Measurements from ENCODE around the gene IL1R2. TPM values are rescaled to one million over a fixed set of nuclear protein-coding genes. Genes with fewer than 3 reads are reported as not detected.

Gene IL1R2
- total and polyA plus RNA-seq, 2 of the 13 experiments (the other 11 are each of a cell fraction or from before 2014, with no cell fraction given): 3.6 to 7.3 TPM

DNA sequence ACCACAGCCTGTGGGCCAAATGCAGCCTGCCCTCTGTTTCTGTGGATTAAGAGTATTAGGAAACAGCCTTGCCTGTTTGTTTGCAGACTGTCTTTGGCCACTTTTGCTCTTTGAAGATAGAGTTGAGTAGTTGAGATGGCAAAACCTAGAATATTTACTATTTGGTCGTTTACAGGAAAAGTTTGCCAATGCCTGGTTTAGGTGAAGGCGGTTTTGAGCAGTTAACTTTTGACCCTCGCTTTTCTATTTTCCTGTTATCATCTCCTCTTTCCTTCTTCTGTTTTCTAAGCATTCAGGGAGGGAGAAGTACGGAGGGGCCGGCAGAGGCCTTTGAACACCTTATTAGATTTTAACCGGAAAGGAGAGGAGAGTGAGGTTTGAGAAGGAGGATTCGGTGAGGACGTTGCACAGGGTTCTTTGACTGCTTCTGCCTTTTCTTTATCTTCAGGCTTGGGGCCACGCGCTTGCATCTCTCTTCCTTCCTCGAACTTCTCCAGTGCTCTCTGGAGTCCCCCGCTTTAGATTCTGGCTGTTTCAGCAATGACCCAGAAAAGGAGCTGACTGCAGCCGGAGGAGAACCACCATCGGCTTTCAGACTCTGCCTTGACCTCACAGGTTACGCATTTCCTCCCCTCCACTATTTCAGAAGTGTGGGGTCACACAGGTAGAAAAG, 39.2 kb downstream of the IL1R2 start (continued):
- TF ChIP-seq RCOR2 (CRISPR knock-in tag; IDR thresholded peaks at IDR 0.05) (peak; percentile 95), NFE2L1 (CRISPR knock-in tag; IDR thresholded peaks at IDR 0.05; ENCODE audit: borderline replicate concordance) (no peak), SOX6 (IDR thresholded peaks at IDR 0.05) (no peak), SOX6 (CRISPR knock-in tag; IDR thresholded peaks at IDR 0.05) (peak; percentile 95), NKX3-1 (CRISPR knock-in tag; IDR thresholded peaks at IDR 0.05) (peak; percentile 91; the same call in 1 of the 2 replicates), HOXA9 (CRISPR knock-in tag; IDR thresholded peaks at IDR 0.05; ENCODE audit: borderline replicate concordance) (no peak), TARDBP (CRISPR knock-in tag; IDR thresholded peaks at IDR 0.05) (peak; percentile 95), POGZ (CRISPR knock-in tag; IDR thresholded peaks at IDR 0.05) (peak; percentile 88), ZNF317 (CRISPR knock-in tag; IDR thresholded peaks at IDR 0.05) (peak; percentile 75), NFIC (IDR thresholded peaks at IDR 0.05; ENCODE audit: low read length) (peak; percentile 96), ZNF3 (CRISPR knock-in tag; IDR thresholded peaks at IDR 0.05) (peak; percentile 61), FOXP1 (IDR thresholded peaks at IDR 0.05) (peak; percentile 73), FOXP1 (CRISPR knock-in tag; IDR thresholded peaks at IDR 0.05) (peak; percentile 99), MTF2 (CRISPR knock-in tag; IDR thresholded peaks at IDR 0.05; ENCODE audit: borderline replicate concordance) (no peak), ZNF790 (CRISPR knock-in tag; IDR thresholded peaks at IDR 0.05; ENCODE audit: borderline replicate concordance) (no peak), FOXA1 (IDR thresholded peaks at IDR 0.05) (0 out of 2 replicates have a peak, but pooled peaks have one; percentile 42), FOXA1 (CRISPR knock-in tag; IDR thresholded peaks at IDR 0.05) (peak; percentile 96), U2AF2 (IDR thresholded peaks at IDR 0.05; ENCODE audit: low read depth, low read length) (no peak), ZNF225 (CRISPR knock-in tag; IDR thresholded peaks at IDR 0.05) (no peak), ATF7 (IDR thresholded peaks at IDR 0.05) (no peak), ATF7 (CRISPR knock-in tag; IDR thresholded peaks at IDR 0.05) (peak; percentile 67; the same call in 1 of the 2 replicates), NFRKB (IDR thresholded peaks at IDR 0.05) (no peak), DNMT1 (CRISPR knock-in tag; IDR thresholded peaks at IDR 0.05) (no peak), MTF1 (CRISPR knock-in tag; IDR thresholded peaks at IDR 0.05) (no peak)
- TF ChIP-seq, protein P1, sequence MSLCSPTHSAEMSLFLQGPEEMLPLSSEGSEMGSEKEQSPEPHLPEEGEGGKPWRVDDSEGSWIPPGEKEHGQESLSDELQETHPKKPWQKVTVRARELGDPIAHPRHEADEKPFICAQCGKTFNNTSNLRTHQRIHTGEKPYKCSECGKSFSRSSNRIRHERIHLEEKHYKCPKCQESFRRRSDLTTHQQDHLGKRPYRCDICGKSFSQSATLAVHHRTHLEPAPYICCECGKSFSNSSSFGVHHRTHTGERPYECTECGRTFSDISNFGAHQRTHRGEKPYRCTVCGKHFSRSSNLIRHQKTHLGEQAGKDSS (CRISPR knock-in tag; IDR thresholded peaks at IDR 0.05; ENCODE audit: borderline replicate concordance, low read depth): peak; percentile 66; the same call in 1 of the 2 replicates
- TF ChIP-seq, protein P2, sequence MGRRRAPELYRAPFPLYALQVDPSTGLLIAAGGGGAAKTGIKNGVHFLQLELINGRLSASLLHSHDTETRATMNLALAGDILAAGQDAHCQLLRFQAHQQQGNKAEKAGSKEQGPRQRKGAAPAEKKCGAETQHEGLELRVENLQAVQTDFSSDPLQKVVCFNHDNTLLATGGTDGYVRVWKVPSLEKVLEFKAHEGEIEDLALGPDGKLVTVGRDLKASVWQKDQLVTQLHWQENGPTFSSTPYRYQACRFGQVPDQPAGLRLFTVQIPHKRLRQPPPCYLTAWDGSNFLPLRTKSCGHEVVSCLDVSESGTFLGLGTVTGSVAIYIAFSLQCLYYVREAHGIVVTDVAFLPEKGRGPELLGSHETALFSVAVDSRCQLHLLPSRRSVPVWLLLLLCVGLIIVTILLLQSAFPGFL (CRISPR knock-in tag; IDR thresholded peaks at IDR 0.05): no peak
- TF ChIP-seq, protein P3, sequence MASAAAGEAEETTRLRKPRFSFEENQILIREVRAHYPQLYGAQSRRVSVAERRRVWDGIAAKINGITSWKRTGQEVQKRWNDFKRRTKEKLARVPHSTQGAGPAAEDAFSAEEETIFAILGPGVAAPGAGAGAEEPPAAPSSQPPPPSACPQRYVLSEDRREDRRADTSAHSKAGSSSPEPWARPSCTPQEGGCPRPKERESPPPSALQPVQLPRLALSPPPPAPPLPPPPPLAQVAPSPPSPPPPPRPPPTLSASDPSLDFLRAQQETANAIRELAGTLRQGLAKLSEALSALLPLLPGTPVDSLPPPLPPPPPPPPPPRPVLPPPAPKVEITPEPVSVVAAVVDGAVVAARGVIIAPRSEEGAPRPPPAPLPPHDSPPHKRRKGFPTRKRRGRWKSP (CRISPR knock-in tag; IDR thresholded peaks at IDR 0.05): peak; percentile 70; the same call in 1 of the 2 replicates
- TF ChIP-seq, protein P4, sequence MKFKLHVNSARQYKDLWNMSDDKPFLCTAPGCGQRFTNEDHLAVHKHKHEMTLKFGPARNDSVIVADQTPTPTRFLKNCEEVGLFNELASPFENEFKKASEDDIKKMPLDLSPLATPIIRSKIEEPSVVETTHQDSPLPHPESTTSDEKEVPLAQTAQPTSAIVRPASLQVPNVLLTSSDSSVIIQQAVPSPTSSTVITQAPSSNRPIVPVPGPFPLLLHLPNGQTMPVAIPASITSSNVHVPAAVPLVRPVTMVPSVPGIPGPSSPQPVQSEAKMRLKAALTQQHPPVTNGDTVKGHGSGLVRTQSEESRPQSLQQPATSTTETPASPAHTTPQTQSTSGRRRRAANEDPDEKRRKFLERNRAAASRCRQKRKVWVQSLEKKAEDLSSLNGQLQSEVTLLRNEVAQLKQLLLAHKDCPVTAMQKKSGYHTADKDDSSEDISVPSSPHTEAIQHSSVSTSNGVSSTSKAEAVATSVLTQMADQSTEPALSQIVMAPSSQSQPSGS (CRISPR knock-in tag; IDR thresholded peaks at IDR 0.05): peak; percentile 74
- TF ChIP-seq, protein P5, sequence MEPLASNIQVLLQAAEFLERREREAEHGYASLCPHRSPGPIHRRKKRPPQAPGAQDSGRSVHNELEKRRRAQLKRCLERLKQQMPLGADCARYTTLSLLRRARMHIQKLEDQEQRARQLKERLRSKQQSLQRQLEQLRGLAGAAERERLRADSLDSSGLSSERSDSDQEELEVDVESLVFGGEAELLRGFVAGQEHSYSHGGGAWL (CRISPR knock-in tag; IDR thresholded peaks at IDR 0.05): no peak
